Thyroid gland (tissue), 4 donors: Measurements from ENCODE around the gene RAB31.

Experiments used
- CTCF ChIP-seq, 6 experiments: fragments of 200-600 bp in 3 of 6; fragments of 450-650 bp in 3 of 6; sonication (generic) in 3 of 6; IDR thresholded peaks; one replicate each; pipeline ENCODE4 v1.5.1; 2016 to 2019; ENCODE audit warnings: antibody characterized with exemption in 6 of 6, mild to moderate bottlenecking in 2 of 6, inconsistent platforms in 1 of 6, moderate library complexity in 1 of 6
- POLR2A ChIP-seq, 2 donors: fragments of 450-650 bp; IDR thresholded peaks; one replicate each; pipeline ENCODE4 v1.6.1; 2017; ENCODE audit warnings: antibody characterized with exemption in 2 of 2, mild to moderate bottlenecking in 2 of 2, moderate library complexity in 1 of 2

- TF ChIP-seq CTCF (IDR thresholded peaks at IDR 0.05) (no peak), POLR2A (IDR thresholded peaks at IDR 0.05) (no peak)
Observed at GRCh38 chr18:9835825-9836224, 127.7 kb downstream of the RAB31 start.
